Measurements from ENCODE around the gene LSAMP. TPM values are rescaled to one million over a fixed set of nuclear protein-coding genes. Genes with fewer than 3 reads are reported as not detected.

LSAMP gene
- total RNA-seq, 1 donor from 2014 or later: 18.0 TPM

DNA sequence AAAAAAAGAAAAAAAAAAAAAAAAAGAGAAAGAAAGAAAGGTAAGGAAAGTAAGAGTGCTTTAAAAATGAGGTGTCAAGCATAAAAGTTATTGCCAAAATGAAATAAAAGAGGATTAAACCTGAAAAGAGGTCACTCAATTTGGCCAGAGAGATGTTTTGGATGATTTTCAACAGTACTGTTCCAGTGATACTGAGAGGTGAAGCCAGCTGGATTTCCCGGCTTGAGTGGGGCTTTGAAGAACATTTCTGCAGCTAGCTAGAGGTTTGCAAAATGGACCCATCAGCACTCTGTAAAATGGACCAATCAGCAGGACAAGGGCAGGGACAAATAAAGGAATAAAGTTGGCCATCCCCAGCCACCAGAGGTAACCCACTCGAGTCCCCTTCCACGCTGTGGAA lies 128.5 kb downstream of the LSAMP start:
- Mint-ChIP-seq H3K27me3 (ENCODE audit: insufficient read depth, low read depth) (no peaks in the 10 kb centered on the region), H3K36me3 (peaks cover 4% of the 10 kb centered on the region), H3K9me3 (no peaks in the 10 kb centered on the region), H3K27ac (no peak overlapping the region), H3K4me3 (no peak overlapping the region), H3K4me1 (peaks cover 3% of the 10 kb centered on the region)
- Histone ChIP-seq H4K20me1 (ENCODE audit: low read depth) (peaks cover 9% of the 10 kb centered on the region), H3K36me3 (no peaks in the 10 kb centered on the region), H3K9ac (no peak overlapping the region), H3K4me3 (no peak overlapping the region), H3K79me2 (ENCODE audit: low read depth) (no peaks in the 10 kb centered on the region), H3K4me1 (peaks cover 10% of the 10 kb centered on the region), H3K9me3 (ENCODE audit: low read depth) (no peaks in the 10 kb centered on the region), H3F3A (ENCODE audit: low read depth) (no peaks in the 10 kb centered on the region), H3K27ac (no peak overlapping the region), H2AFZ (replicated peaks) (no peak overlapping the region), H3K27me3 (no peaks in the 10 kb centered on the region), H3K4me2 (no peak overlapping the region)
- TF ChIP-seq, protein P1, sequence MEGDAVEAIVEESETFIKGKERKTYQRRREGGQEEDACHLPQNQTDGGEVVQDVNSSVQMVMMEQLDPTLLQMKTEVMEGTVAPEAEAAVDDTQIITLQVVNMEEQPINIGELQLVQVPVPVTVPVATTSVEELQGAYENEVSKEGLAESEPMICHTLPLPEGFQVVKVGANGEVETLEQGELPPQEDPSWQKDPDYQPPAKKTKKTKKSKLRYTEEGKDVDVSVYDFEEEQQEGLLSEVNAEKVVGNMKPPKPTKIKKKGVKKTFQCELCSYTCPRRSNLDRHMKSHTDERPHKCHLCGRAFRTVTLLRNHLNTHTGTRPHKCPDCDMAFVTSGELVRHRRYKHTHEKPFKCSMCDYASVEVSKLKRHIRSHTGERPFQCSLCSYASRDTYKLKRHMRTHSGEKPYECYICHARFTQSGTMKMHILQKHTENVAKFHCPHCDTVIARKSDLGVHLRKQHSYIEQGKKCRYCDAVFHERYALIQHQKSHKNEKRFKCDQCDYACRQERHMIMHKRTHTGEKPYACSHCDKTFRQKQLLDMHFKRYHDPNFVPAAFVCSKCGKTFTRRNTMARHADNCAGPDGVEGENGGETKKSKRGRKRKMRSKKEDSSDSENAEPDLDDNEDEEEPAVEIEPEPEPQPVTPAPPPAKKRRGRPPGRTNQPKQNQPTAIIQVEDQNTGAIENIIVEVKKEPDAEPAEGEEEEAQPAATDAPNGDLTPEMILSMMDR (IDR thresholded peaks at IDR 0.05): no peak
- TF ChIP-seq EZH2phosphoT487 (IDR thresholded peaks at IDR 0.05): no peak
- no peak for TF ChIP-seq EZH2 (IDR thresholded peaks at IDR 0.05)
- DNase-seq (ENCODE audit: low spot score): no peak

DNA sequence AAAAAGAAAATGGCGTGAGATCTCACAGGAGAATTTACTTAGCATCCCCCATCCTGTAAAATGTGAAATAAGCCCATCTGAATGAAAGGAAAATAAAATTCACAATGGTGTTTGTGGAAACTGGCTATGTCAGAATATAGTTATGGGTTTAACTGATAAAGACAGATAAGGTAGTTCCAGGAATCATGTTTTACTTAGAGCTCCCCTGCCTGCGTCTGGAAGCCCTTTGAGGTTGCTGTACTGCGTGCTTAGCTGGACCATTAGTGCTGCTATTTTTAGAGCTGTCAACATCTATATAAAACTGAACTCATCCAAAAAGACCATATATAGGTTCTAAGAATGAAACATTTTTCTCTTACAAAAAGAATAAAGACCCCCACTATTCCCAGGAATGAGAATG lies 130.8 kb downstream of the LSAMP start:
- Histone ChIP-seq H3K4me3 (no peak overlapping the region), H3F3A (ENCODE audit: low read depth) (no peaks in the 10 kb centered on the region), H2AFZ (replicated peaks) (no peak overlapping the region), H3K79me2 (ENCODE audit: low read depth) (no peaks in the 10 kb centered on the region), H3K36me3 (no peaks in the 10 kb centered on the region), H3K9me3 (ENCODE audit: low read depth) (no peaks in the 10 kb centered on the region), H3K4me1 (peaks cover 10% of the 10 kb centered on the region), H3K27ac (no peak overlapping the region), H3K4me2 (no peak overlapping the region), H3K27me3 (no peaks in the 10 kb centered on the region), H3K9ac (no peak overlapping the region), H4K20me1 (ENCODE audit: low read depth) (peaks cover 9% of the 10 kb centered on the region)
- Mint-ChIP-seq H3K27me3 (ENCODE audit: insufficient read depth, low read depth) (no peaks in the 10 kb centered on the region), H3K36me3 (no peaks in the 10 kb centered on the region), H3K9me3 (no peaks in the 10 kb centered on the region), H3K27ac (no peak overlapping the region), H3K4me3 (no peak overlapping the region), H3K4me1 (peaks cover 3% of the 10 kb centered on the region)
- no peak for DNase-seq (ENCODE audit: low spot score)
- TF ChIP-seq EZH2 (IDR thresholded peaks at IDR 0.05): no peak
- TF ChIP-seq, protein P1 (IDR thresholded peaks at IDR 0.05): no peak

DNA sequence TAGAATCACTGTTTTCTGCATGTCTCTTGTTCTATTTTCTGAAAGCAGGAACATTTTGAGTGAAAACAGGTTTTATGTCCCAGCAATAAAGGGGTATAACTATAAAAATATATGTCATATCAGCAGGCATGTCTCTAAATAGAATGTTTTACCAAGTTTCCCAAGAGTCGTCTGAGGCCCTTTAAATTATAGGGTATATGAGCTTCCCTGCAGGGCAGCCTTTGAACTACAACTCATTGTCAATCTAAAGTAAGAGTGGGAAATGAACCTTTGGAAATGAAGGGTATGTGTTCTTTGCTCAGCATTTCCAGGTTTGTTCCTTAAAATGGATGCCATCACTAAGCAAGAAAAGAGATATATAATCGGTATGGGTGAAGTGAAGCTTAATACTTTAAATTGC lies 138.6 kb downstream of the LSAMP start:
- no peak overlapping the region for H3K4me3 Mint-ChIP-seq
- H3K9ac ChIP-seq: no peak overlapping the region
- no peak for TF ChIP-seq EZH2 (IDR thresholded peaks at IDR 0.05)
- TF ChIP-seq EZH2phosphoT487 (IDR thresholded peaks at IDR 0.05): no peak
- TF ChIP-seq, protein P1 (IDR thresholded peaks at IDR 0.05): no peak

More for the DNA sequence above, 138.6 kb downstream of the LSAMP start:
- no peaks in the 10 kb centered on the region for H3K9me3 ChIP-seq (ENCODE audit: low read depth)
- H3K4me2 ChIP-seq: no peak overlapping the region
- no peaks in the 10 kb centered on the region for H3K27me3 ChIP-seq
- H3K36me3 Mint-ChIP-seq: no peaks in the 10 kb centered on the region
- H3K4me1 Mint-ChIP-seq: peaks cover 2% of the 10 kb centered on the region
- no peak overlapping the region for H3K27ac Mint-ChIP-seq
- no peaks in the 10 kb centered on the region for H3K36me3 ChIP-seq
- DNase-seq (ENCODE audit: low spot score): peak; percentile 8
- no peak overlapping the region for H2AFZ ChIP-seq (replicated peaks)
- H3K79me2 ChIP-seq (ENCODE audit: low read depth): no peaks in the 10 kb centered on the region
- no peak overlapping the region for H3K27ac ChIP-seq
- no peaks in the 10 kb centered on the region for H3F3A ChIP-seq (ENCODE audit: low read depth)
- H3K9me3 Mint-ChIP-seq: no peaks in the 10 kb centered on the region
- H4K20me1 ChIP-seq (ENCODE audit: low read depth): no peaks in the 10 kb centered on the region
- no peak overlapping the region for H3K4me3 ChIP-seq
- H3K27me3 Mint-ChIP-seq (ENCODE audit: insufficient read depth, low read depth): peaks cover 2% of the 10 kb centered on the region
- no peaks in the 10 kb centered on the region for H3K4me1 ChIP-seq

Measured in neural progenitor cell (in vitro differentiated cells).